Spleen (tissue), 7 donors: Measurements from ENCODE around the gene FBP1.

Experiments used
- CTCF ChIP-seq, 11 experiments: fragments of 200-600 bp in 7 of 11; fragments of 450-650 bp in 4 of 11; sonication (generic) in 4 of 11; IDR thresholded peaks in 8 of 11; conservative IDR thresholded peaks in 3 of 11; 1 replicate in 7 of 11; 2 replicates in 4 of 11; pipeline versions ENCODE4 v1.4.0 to v1.8.0; 2016 to 2021; ENCODE audit warnings: antibody characterized with exemption in 11 of 11, inconsistent platforms in 4 of 11, mild to moderate bottlenecking in 1 of 11
- POLR2A ChIP-seq, 3 donors: fragments of 450-650 bp; IDR thresholded peaks; one replicate each; pipeline ENCODE4 v1.5.1; 2017; ENCODE audit warnings: antibody characterized with exemption in 3 of 3, mild to moderate bottlenecking in 1 of 3
- POLR2AphosphoS5 ChIP-seq, 3 donors: sonication (generic); formaldehyde crosslinking; IDR thresholded peaks; one replicate each; pipeline ENCODE4 v1.5.1; 2017; ENCODE audit warnings: antibody characterized with exemption in 3 of 3
- donor health status: DM: no; HTN: no; CAD: no; lungs with moderate emphysema.
- donor health status: DM: no; HTN: no; CAD: no.
- donor health status: DM: no; HTN: no; CAD: no.

- TF ChIP-seq CTCF (IDR thresholded peaks at IDR 0.05 in 8 of 11, conservative IDR thresholded peaks at IDR 0.05 in 3 of 11) (no peak), POLR2AphosphoS5 (IDR thresholded peaks at IDR 0.05) (no peak), POLR2A (IDR thresholded peaks at IDR 0.05) (no peak)
These were observed 6.6 kb upstream of the FBP1 start for GRCh38 chr9:94645901-94646300.
